ENCODE measurements around the gene TGFBR3. TPM values are rescaled to one million over a fixed set of nuclear protein-coding genes. Genes with fewer than 3 reads are reported as not detected.

TGFBR3 gene
- total RNA-seq, 1 donor, result 32.2 TPM

DNA sequence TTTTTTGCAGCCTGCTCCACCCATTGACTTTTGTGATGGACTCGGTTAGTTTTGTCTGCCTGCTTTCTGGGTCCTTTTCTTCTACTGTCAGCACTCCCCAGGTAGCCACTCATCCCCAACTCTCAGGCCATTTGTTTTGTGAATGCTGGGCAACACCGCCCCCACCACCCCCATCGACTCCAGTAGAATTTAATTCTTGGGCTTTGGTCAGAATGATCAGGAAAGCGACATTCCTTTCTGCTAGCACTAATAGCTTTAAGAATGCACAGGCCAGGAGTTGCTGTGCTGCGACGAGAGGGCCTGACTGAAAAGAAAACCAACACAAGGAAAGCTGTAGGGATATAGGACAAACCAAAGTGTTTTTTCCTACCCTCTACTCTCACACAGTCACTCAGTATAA, 240.9 kb downstream of the TGFBR3 start:
- no peak overlapping the region for H3K4me2 ChIP-seq (ENCODE audit: insufficient read depth, low read length)
- no peaks in the 10 kb centered on the region for H3K79me2 ChIP-seq (ENCODE audit: insufficient read depth, low read length)
- H3K27me3 ChIP-seq (ENCODE audit: insufficient read depth, low read length), result no peaks in the 10 kb centered on the region
- H3K9me3 ChIP-seq (ENCODE audit: low read depth, low read length), result no peaks in the 10 kb centered on the region
- H3K4me3 ChIP-seq (ENCODE audit: insufficient read depth, low read length), result no peak overlapping the region
- H3K4me1 ChIP-seq (ENCODE audit: insufficient read depth, low read length), result no peaks in the 10 kb centered on the region
- H4K20me1 ChIP-seq (ENCODE audit: insufficient read depth, low read length), result no peaks in the 10 kb centered on the region
- H3K27ac ChIP-seq (ENCODE audit: low read depth, low read length), result no peak overlapping the region
- no peak for DNase-seq (ENCODE audit: insufficient read length, low spot score, missing footprints)
- H2AFZ ChIP-seq (ENCODE audit: low read length), result no peak overlapping the region
- TF ChIP-seq CTCF (IDR thresholded peaks at IDR 0.05; ENCODE audit: extremely low read depth, low read depth, low read length), result no peak
- no peaks in the 10 kb centered on the region for H3K36me3 ChIP-seq (ENCODE audit: insufficient read depth, low read length)

- Histone ChIP-seq H2AFZ (ENCODE audit: low read length) (no peak overlapping the region), H3K36me3 (ENCODE audit: insufficient read depth, low read length) (no peaks in the 10 kb centered on the region), H3K27ac (ENCODE audit: low read depth, low read length) (no peak overlapping the region), H3K9me3 (ENCODE audit: low read depth, low read length) (no peaks in the 10 kb centered on the region), H3K79me2 (ENCODE audit: insufficient read depth, low read length) (no peaks in the 10 kb centered on the region), H3K4me3 (ENCODE audit: insufficient read depth, low read length) (no peak overlapping the region), H3K4me1 (ENCODE audit: insufficient read depth, low read length) (no peaks in the 10 kb centered on the region), H3K27me3 (ENCODE audit: insufficient read depth, low read length) (no peaks in the 10 kb centered on the region), H3K4me2 (ENCODE audit: insufficient read depth, low read length) (no peak overlapping the region), H4K20me1 (ENCODE audit: insufficient read depth, low read length) (no peaks in the 10 kb centered on the region)
- DNase-seq (ENCODE audit: insufficient read length, low spot score, missing footprints), result no peak
- TF ChIP-seq CTCF (IDR thresholded peaks at IDR 0.05; ENCODE audit: extremely low read depth, low read depth, low read length), result no peak
Observed at GRCh38 chr1:91643431-91643830, 242.5 kb downstream of the TGFBR3 start.

DNA sequence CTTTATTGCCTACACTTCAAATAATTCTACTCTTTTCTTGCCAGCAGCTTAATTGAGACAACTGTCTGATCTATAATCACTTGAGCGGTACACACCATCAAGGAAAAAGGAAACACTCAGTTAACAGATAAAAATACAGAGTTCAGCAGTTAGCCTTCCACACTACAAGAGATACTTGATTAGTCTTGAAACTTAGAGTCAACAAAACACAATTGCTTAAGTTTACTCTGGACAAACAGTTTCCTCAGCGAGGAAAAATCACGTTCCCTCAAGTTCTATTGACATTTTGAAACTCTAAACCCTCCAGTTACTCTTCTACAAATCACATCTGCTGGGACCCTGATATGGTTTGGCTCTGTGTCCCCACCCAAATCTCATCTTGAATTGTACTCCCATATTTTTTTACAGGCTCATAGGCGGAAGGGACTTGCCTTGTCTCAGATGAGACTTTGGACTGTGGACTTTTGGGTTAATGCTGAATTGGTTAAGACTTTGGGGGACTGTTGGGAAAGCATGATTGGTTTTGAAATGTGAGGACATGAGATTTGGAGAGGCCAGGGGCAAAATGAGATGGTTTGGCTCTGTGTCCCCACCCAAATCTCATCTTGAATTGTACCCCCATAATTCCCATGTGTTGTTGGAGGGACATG, 244.9 kb downstream of the TGFBR3 start:
- no peak overlapping the region for H3K4me2 ChIP-seq (ENCODE audit: insufficient read depth, low read length)
- no peak overlapping the region for H3K27ac ChIP-seq (ENCODE audit: low read depth, low read length)
- H3K79me2 ChIP-seq (ENCODE audit: insufficient read depth, low read length), result no peaks in the 10 kb centered on the region
- no peaks in the 10 kb centered on the region for H3K9me3 ChIP-seq (ENCODE audit: low read depth, low read length)
- H3K36me3 ChIP-seq (ENCODE audit: insufficient read depth, low read length), result no peaks in the 10 kb centered on the region
- DNase-seq (ENCODE audit: insufficient read length, low spot score, missing footprints), result no peak
- H3K4me1 ChIP-seq (ENCODE audit: insufficient read depth, low read length), result peaks cover 6% of the 10 kb centered on the region
- no peak for TF ChIP-seq CTCF (IDR thresholded peaks at IDR 0.05; ENCODE audit: extremely low read depth, low read depth, low read length)
- H4K20me1 ChIP-seq (ENCODE audit: insufficient read depth, low read length), result no peaks in the 10 kb centered on the region
- H3K4me3 ChIP-seq (ENCODE audit: insufficient read depth, low read length), result no peak overlapping the region
- no peaks in the 10 kb centered on the region for H3K27me3 ChIP-seq (ENCODE audit: insufficient read depth, low read length)
- H2AFZ ChIP-seq (ENCODE audit: low read length), result no peak overlapping the region

- no peaks in the 10 kb centered on the region for H3K79me2 ChIP-seq (ENCODE audit: insufficient read depth, low read length)
- H3K36me3 ChIP-seq (ENCODE audit: insufficient read depth, low read length), result no peaks in the 10 kb centered on the region
- no peaks in the 10 kb centered on the region for H3K27me3 ChIP-seq (ENCODE audit: insufficient read depth, low read length)
- no peak overlapping the region for H3K4me2 ChIP-seq (ENCODE audit: insufficient read depth, low read length)
- H2AFZ ChIP-seq (ENCODE audit: low read length), result no peak overlapping the region
- no peak for TF ChIP-seq CTCF (IDR thresholded peaks at IDR 0.05; ENCODE audit: extremely low read depth, low read depth, low read length)
- H3K4me1 ChIP-seq (ENCODE audit: insufficient read depth, low read length), result peaks cover 16% of the 10 kb centered on the region
- H3K27ac ChIP-seq (ENCODE audit: low read depth, low read length), result no peak overlapping the region
- DNase-seq (ENCODE audit: insufficient read length, low spot score, missing footprints), result no peak
- H3K9me3 ChIP-seq (ENCODE audit: low read depth, low read length), result no peaks in the 10 kb centered on the region
- H3K4me3 ChIP-seq (ENCODE audit: insufficient read depth, low read length), result no peak overlapping the region
- H4K20me1 ChIP-seq (ENCODE audit: insufficient read depth, low read length), result no peaks in the 10 kb centered on the region
Observed at GRCh38 chr1:91637539-91637994, 248.4 kb downstream of the TGFBR3 start.
